Epithelial cell of proximal tubule (primary cell): ENCODE measurements around the gene TCF23. TPM values are rescaled to one million over a fixed set of nuclear protein-coding genes. Genes with fewer than 3 reads are reported as not detected.
"Not testable (repeated sequence)": the region's sequence is repeated elsewhere in the genome, so short reads cannot be mapped to it uniquely, and the experiment has no call there.

Experiments used
- DNase-seq: peaks from one replicate; pipeline ENCODE4 v3.0.0-alpha.2; 2011; ENCODE audit warnings: low read depth
- H3K4me3 ChIP-seq: 2 replicates; pipeline ENCODE4 v1.5.1; 2011; ENCODE audit warnings: low read depth, mild to moderate bottlenecking, low read length
- total RNA-seq: library from RNA; depleted of rRNA; stranded (reverse); fragments of >200 nt; gene quantifications from 2 replicates; pipeline ENCODE4 v1.2.3, GENCODE V29; 2015
- TF ChIP-seq, protein P1 (sequence below): conservative IDR thresholded peaks from 2 replicates; pipeline ENCODE4 v1.5.1; 2012; ENCODE audit warnings: low read depth, mild to moderate bottlenecking, low read length

TCF23 gene
- not detected in 2 replicates for total RNA-seq

GRCh38 chr2:27148801-27149439, at the start of gene TCF23:
TCF23 (plus strand) TSS chr2:27149004; CDS start chr2:27149134, 130 bp downstream.
- TF ChIP-seq, protein P1, sequence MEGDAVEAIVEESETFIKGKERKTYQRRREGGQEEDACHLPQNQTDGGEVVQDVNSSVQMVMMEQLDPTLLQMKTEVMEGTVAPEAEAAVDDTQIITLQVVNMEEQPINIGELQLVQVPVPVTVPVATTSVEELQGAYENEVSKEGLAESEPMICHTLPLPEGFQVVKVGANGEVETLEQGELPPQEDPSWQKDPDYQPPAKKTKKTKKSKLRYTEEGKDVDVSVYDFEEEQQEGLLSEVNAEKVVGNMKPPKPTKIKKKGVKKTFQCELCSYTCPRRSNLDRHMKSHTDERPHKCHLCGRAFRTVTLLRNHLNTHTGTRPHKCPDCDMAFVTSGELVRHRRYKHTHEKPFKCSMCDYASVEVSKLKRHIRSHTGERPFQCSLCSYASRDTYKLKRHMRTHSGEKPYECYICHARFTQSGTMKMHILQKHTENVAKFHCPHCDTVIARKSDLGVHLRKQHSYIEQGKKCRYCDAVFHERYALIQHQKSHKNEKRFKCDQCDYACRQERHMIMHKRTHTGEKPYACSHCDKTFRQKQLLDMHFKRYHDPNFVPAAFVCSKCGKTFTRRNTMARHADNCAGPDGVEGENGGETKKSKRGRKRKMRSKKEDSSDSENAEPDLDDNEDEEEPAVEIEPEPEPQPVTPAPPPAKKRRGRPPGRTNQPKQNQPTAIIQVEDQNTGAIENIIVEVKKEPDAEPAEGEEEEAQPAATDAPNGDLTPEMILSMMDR: no peak
- no peak for DNase-seq

GRCh38 chr2:27099334-27099955, 49.4 kb upstream of the TCF23 start:
- H3K4me3 ChIP-seq: no peak overlapping the region
- TF ChIP-seq, protein P1: no peak
- no peak for DNase-seq

More at GRCh38 chr2:27148801-27149439, at the start of gene TCF23:
- H3K4me3 ChIP-seq: no peak within 1 kb of the TSS

GRCh38 chr2:27100036-27100435, 48.8 kb upstream of the TCF23 start:
- no peak overlapping the region for H3K4me3 ChIP-seq
- DNase-seq: no peak
- TF ChIP-seq, protein P1: no peak

DNA sequence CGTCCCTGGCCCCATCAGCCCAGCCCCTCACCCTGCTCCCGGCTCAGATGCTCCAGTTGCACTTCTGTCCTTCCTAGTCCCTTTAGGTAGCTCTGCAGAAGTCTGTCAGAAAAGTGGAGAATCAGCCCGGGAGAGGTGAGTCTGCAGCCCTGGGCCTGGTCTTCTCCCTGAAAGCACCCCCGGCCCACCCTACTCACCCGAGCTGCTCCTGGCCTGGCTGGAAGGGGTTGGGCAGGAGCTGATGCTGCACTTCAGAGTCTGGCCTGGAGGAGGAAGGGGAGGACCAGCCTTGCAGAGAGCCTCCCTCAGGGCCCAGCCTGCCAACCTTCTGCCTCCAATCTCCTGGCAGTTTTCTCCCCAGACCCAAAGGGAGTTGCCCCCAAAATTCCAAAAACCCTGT, 46.5 kb upstream of the TCF23 start:
- TF ChIP-seq, protein P1: no peak
- H3K4me3 ChIP-seq: no peak overlapping the region
- no peak for DNase-seq

GRCh38 chr2:27105981-27106380, 42.8 kb upstream of the TCF23 start:
- DNase-seq: no peak
- H3K4me3 ChIP-seq: no peak overlapping the region
- TF ChIP-seq, protein P1: no peak

- TF ChIP-seq, protein P1: no peak
- DNase-seq: no peak
- H3K4me3 ChIP-seq: no peak overlapping the region
Observed at GRCh38 chr2:27108221-27108620, 40.6 kb upstream of the TCF23 start.

DNA sequence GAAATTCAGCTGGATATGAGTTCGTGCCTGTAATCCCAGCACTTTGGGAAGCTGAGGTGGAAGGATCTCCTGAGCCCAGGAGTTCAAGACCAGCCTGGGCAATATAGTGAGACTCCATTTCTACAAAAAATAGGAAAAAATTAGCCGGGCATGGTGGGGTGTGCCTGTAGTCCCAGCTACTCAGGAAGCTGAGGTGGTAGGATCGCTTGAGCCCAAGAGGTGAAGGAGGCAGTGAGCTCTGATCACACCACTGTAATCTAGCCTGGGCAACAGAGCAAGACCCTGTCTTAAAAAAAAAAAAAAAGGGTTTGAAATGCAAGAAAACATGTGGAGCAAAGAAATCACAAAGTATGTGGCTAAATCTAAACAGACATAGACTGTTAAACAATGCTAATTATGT, 39.7 kb upstream of the TCF23 start:
- no peak overlapping the region for H3K4me3 ChIP-seq
- TF ChIP-seq, protein P1: no peak
- no peak for DNase-seq

DNA sequence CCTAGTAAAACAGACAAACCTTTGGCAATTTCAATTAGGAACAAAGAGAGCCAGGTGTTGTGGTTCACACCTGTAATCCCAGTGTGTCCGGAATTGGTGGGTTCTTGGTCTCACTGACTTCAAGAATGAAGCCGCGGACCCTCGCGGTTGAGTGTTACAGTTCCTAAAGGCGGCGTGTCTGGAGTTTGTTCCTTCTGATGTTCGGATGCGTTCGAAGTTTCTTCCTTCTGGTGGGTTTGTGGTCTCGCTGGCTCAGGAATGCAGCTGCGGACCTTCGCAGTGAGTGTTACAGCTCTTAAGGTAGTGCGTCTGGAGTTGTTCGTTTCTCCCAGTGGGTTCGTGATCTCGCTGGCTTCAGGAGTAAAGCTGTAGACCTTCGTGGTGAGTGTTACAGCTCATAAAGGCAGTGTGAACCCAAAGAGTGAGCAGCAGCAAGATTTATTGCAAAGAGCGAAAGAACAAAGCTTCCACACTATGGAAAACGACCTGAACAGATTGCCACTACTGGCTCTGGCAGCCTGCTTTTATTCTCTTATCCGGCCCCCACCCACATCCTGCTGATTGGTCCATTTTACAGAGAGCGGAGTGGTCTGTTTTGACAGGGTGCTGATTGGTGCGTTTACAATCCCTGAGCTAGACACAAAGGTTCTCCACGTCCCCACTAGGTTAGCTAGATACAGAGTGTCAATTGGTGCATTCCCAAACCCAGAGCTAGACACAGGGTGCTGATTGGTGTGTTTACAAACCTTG, 38.0 kb upstream of the TCF23 start:
- DNase-seq, H3K4me3 ChIP-seq: not testable (repeated sequence)

GRCh38 chr2:27111392-27112078, 37.3 kb upstream of the TCF23 start:
- H3K4me3 ChIP-seq, DNase-seq: not testable (repeated sequence)
